Cardiac muscle cell (in vitro differentiated cells and primary cell): ENCODE data around the gene NF2. TPM values are rescaled to one million over a fixed set of nuclear protein-coding genes. Genes with fewer than 3 reads are reported as not detected.

ENCODE experiments used
- DNase-seq, 2 donors: peaks; one replicate each; pipeline versions ENCODE4 v3.0.0 to v3.0.0-alpha.2; 2010 to 2017; ENCODE audit warnings: low read depth in 1 of 2, low spot score in 1 of 2
- H3K27ac ChIP-seq: fragments of 200-600 bp; sonication (generic); 2 replicates; pipeline ENCODE4 v1.5.1; 2016
- H3K27me3 ChIP-seq: fragments of 200-600 bp; sonication (generic); 2 replicates; pipeline ENCODE4 v1.6.0; 2016; ENCODE audit warnings: control low read depth
- H3K36me3 ChIP-seq: fragments of 200-600 bp; sonication (generic); 2 replicates; pipeline ENCODE4 v1.5.1; 2016; ENCODE audit warnings: control low read depth
- H3K4me1 ChIP-seq: fragments of 200-600 bp; sonication (generic); 2 replicates; pipeline ENCODE4 v1.8.1; 2017; ENCODE audit warnings: low read depth, mild to moderate bottlenecking, mixed run types
- H3K4me3 ChIP-seq: fragments of 200-600 bp; sonication (generic); 2 replicates; pipeline ENCODE4 v1.5.1; 2016; ENCODE audit warnings: mild to moderate bottlenecking
- H3K9me3 ChIP-seq: fragments of 200-600 bp; sonication (generic); 2 replicates; pipeline ENCODE4 v1.5.1; 2017; ENCODE audit warnings: low read depth, mild to moderate bottlenecking, control low read depth
- CTCF ChIP-seq: IDR thresholded peaks from 2 replicates; pipeline ENCODE4 v1.5.1; 2012; ENCODE audit warnings: low read depth, mild to moderate bottlenecking, low read length
- polyA plus RNA-seq: library from polyadenylated mRNA; unstranded; fragments of >200 nt; fragmentation: Nextera tagmentation; extraction: Ambion mirVana; gene quantifications from 2 replicates; pipeline ENCODE4 v1.2.1, GENCODE V29; 2016
- total RNA-seq: library from RNA; depleted of rRNA; stranded (reverse); fragments of >200 nt; gene quantifications from 2 replicates; pipeline ENCODE4 v1.2.3, GENCODE V29; 2016

Gene NF2
- total and polyA plus RNA-seq, 2 experiments from 2014 or later: 32.8 to 40.2 TPM

- DNase-seq: peak; percentile 67 to 75
- Histone ChIP-seq H3K4me1 (peaks cover 4% of the 10 kb centered on the region), H3K4me3 (no peak overlapping the region), H3K27me3 (no peaks in the 10 kb centered on the region), H3K36me3 (no peaks in the 10 kb centered on the region), H3K9me3 (no peaks in the 10 kb centered on the region), H3K27ac (no peak overlapping the region)
- peak; percentile 83 for TF ChIP-seq CTCF
Measured at GRCh38 chr22:29689880-29690213, 86.4 kb downstream of the NF2 start.

- no peak for DNase-seq
- Histone ChIP-seq H3K27me3 (no peaks in the 10 kb centered on the region), H3K4me1 (peaks cover 4% of the 10 kb centered on the region), H3K9me3 (no peaks in the 10 kb centered on the region), H3K4me3 (no peak overlapping the region), H3K36me3 (no peaks in the 10 kb centered on the region), H3K27ac (no peak overlapping the region)
- TF ChIP-seq CTCF: no peak
Measured at GRCh38 chr22:29690476-29690875, 87.0 kb downstream of the NF2 start.

GRCh38 chr22:29691636-29692326 lies 88.3 kb downstream of the NF2 start:
- H3K27me3 ChIP-seq: no peaks in the 10 kb centered on the region
- H3K27ac ChIP-seq: no peak overlapping the region
- TF ChIP-seq CTCF: no peak
- H3K4me1 ChIP-seq: peaks cover 4% of the 10 kb centered on the region
- H3K9me3 ChIP-seq: no peaks in the 10 kb centered on the region
- no peak for DNase-seq
- H3K4me3 ChIP-seq: no peak overlapping the region
- H3K36me3 ChIP-seq: no peaks in the 10 kb centered on the region

GRCh38 chr22:29692327-29692640 lies 88.9 kb downstream of the NF2 start:
- Histone ChIP-seq H3K27ac (no peak overlapping the region), H3K27me3 (no peaks in the 10 kb centered on the region), H3K9me3 (no peaks in the 10 kb centered on the region), H3K36me3 (no peaks in the 10 kb centered on the region), H3K4me3 (no peak overlapping the region), H3K4me1 (peaks cover 4% of the 10 kb centered on the region)
- DNase-seq: no peak
- no peak for TF ChIP-seq CTCF

GRCh38 chr22:29693161-29693560 lies 89.7 kb downstream of the NF2 start:
- Histone ChIP-seq H3K27ac (no peak overlapping the region), H3K9me3 (no peaks in the 10 kb centered on the region), H3K4me3 (no peak overlapping the region), H3K27me3 (no peaks in the 10 kb centered on the region), H3K4me1 (peaks cover 6% of the 10 kb centered on the region), H3K36me3 (no peaks in the 10 kb centered on the region)
- DNase-seq: no peak
- no peak for TF ChIP-seq CTCF

GRCh38 chr22:29693671-29694070 lies 90.2 kb downstream of the NF2 start:
- Histone ChIP-seq H3K9me3 (no peaks in the 10 kb centered on the region), H3K4me1 (peaks cover 11% of the 10 kb centered on the region), H3K4me3 (no peak overlapping the region), H3K27me3 (no peaks in the 10 kb centered on the region), H3K36me3 (no peaks in the 10 kb centered on the region), H3K27ac (no peak overlapping the region)
- TF ChIP-seq CTCF: no peak
- DNase-seq: no peak
